HCT116 (cell line): ENCODE results near the gene FGFRL1. TPM values are rescaled to one million over a fixed set of nuclear protein-coding genes. Genes with fewer than 3 reads are reported as not detected.

ENCODE experiments used
- ATAC-seq: fragments of 200-7000 bp; cut with Tn5 transposase; 2 replicates; pipeline ENCODE4 v1.9.1; 2020; ENCODE audit warnings: mild to moderate bottlenecking, moderate library complexity
- BruUV-seq: library from RNA; stranded (reverse); fragments of 400-500 nt; replicated peaks from 2 replicates; lab custom pipeline; 2021; lab: Mats Ljungman, UMichigan
- CTCF ChIA-PET: fragments of 300-600 bp; sonication (Branson Sonifier 250); formaldehyde crosslinking; loops from one replicate; lab custom pipeline; 2021; ENCODE audit warnings: antibody characterized with exemption; lab: Charles Lee
- POLR2A ChIA-PET: fragments of 300-600, 350-600 bp; sonication (Branson Sonifier 250); formaldehyde crosslinking; loops from one replicate; lab custom pipeline; 2021; ENCODE audit warnings: antibody characterized with exemption; lab: Charles Lee
- RAD21 ChIA-PET, 2 experiments: fragments of 300-600 bp; sonication (Branson Sonifier 250); formaldehyde crosslinking; loops; one replicate each; lab custom pipeline; 2023; ENCODE audit warnings: low total read pairs in 2 of 2; ENCODE audit not compliant: uncharacterized antibody in 2 of 2, unreplicated experiment in 2 of 2, low non-redundant PET in 1 of 2; lab: Charles Lee
- DNase-seq: peaks from one replicate; pipeline ENCODE4 v3.0.0-alpha.2; 2010; ENCODE audit warnings: low read depth, low spot score
- H2AFZ ChIP-seq: fragments of 200-600 bp; shearing (Covaris generic), sonication (generic); 2 replicates; pipeline ENCODE4 v1.6.1; 2017; ENCODE audit warnings: low read depth, mixed run types, mixed read lengths, antibody characterized with exemption, low read length; ENCODE audit not compliant: poor library complexity, severe bottlenecking
- H3K27ac ChIP-seq: 2 replicates; pipeline ENCODE4 v1.5.1; 2012; ENCODE audit warnings: low read depth, low read length
- H3K27me3 ChIP-seq: fragments of 200-600 bp; sonication (generic); 2 replicates; pipeline ENCODE4 v1.6.1; 2016; ENCODE audit warnings: mixed run types, low read length, mixed read lengths; ENCODE audit not compliant: insufficient read depth
- H3K36me3 ChIP-seq, 2 experiments: fragments of 200-500 bp in 1 of 2; fragments of 200-600 bp in 1 of 2; sonication (Bioruptor generic) in 1 of 2; sonication (generic) in 1 of 2; 2 replicates each; pipeline versions ENCODE4 v1.5.1 to v1.6.1; 2014 to 2016; ENCODE audit warnings: low read length in 2 of 2, inconsistent platforms in 1 of 2, mixed read lengths in 1 of 2, mixed run types in 1 of 2; ENCODE audit not compliant: insufficient read depth in 2 of 2, control insufficient read depth in 1 of 2
- H3K4me1 ChIP-seq, 2 experiments: fragments of 200-600 bp in 1 of 2; sonication (generic) in 1 of 2; 2 replicates each; pipeline versions ENCODE4 v1.5.1 to v1.6.1; 2012 to 2017; ENCODE audit warnings: low read length in 2 of 2, inconsistent platforms in 1 of 2, mild to moderate bottlenecking in 1 of 2, mixed read lengths in 1 of 2, mixed run types in 1 of 2, moderate library complexity in 1 of 2; ENCODE audit not compliant: insufficient read depth in 2 of 2, control insufficient read depth in 1 of 2
- H3K4me2 ChIP-seq: fragments of 200-600 bp; sonication (generic); 2 replicates; pipeline ENCODE4 v1.6.1; 2017; ENCODE audit warnings: mixed run types, low read length, mixed read lengths
- H3K4me3 ChIP-seq, 2 experiments: fragments of 200-600 bp in 1 of 2; sonication (generic) in 1 of 2; replicated peaks in 1 of 2; 2 replicates each; pipeline ENCODE4 v1.5.1; 2011 to 2016; ENCODE audit warnings: low read length in 2 of 2, control low read depth in 1 of 2, low read depth in 1 of 2, mild to moderate bottlenecking in 1 of 2, mixed read lengths in 1 of 2, mixed run types in 1 of 2
- H3K79me2 ChIP-seq: fragments of 200-600 bp; sonication (generic); 2 replicates; pipeline ENCODE4 v1.6.1; 2017; ENCODE audit warnings: mild to moderate bottlenecking, mixed run types, low read length, moderate library complexity, mixed read lengths; ENCODE audit not compliant: insufficient read depth
- H3K9ac ChIP-seq: fragments of 200-600 bp; sonication (generic); 2 replicates; pipeline ENCODE4 v1.6.1; 2016; ENCODE audit warnings: low read length, mixed read lengths
- H3K9me2 ChIP-seq: fragments of 200-600 bp; sonication (generic), shearing (Covaris generic); 2 replicates; pipeline ENCODE4 v1.6.1; 2017; ENCODE audit warnings: mixed run types, mild to moderate bottlenecking, moderate library complexity; ENCODE audit not compliant: insufficient read depth
- H3K9me3 ChIP-seq, 2 experiments: fragments of 200-500 bp in 1 of 2; fragments of 200-600 bp in 1 of 2; sonication (Bioruptor generic) in 1 of 2; sonication (generic) in 1 of 2; 2 replicates each; pipeline ENCODE4 v1.6.1; 2014 to 2017; ENCODE audit warnings: low read length in 2 of 2, mixed read lengths in 2 of 2, inconsistent platforms in 1 of 2, low read depth in 1 of 2, mild to moderate bottlenecking in 1 of 2, mixed run types in 1 of 2, moderate library complexity in 1 of 2; ENCODE audit not compliant: control insufficient read depth in 1 of 2, insufficient read depth in 1 of 2
- H4K20me1 ChIP-seq: fragments of 200-600 bp; sonication (generic), shearing (Covaris generic); 2 replicates; pipeline ENCODE4 v1.6.1; 2017; ENCODE audit warnings: mixed run types, mild to moderate bottlenecking, moderate library complexity; ENCODE audit not compliant: insufficient read depth
- CEBPB ChIP-seq: IDR thresholded peaks from 2 replicates; pipeline ENCODE4 v1.6.1; 2012; ENCODE audit warnings: low read depth
- EZH2 ChIP-seq: fragments of 200-600 bp; sonication (generic); IDR thresholded peaks from 2 replicates; pipeline ENCODE4 v1.6.1; 2017; ENCODE audit warnings: antibody characterized with exemption, mixed run types
- EZH2phosphoT487 ChIP-seq: fragments of 200-600 bp; IDR thresholded peaks from 2 replicates; pipeline ENCODE4 v1.6.1; 2018; ENCODE audit warnings: antibody characterized with exemption, borderline replicate concordance
- FOSL1 ChIP-seq: IDR thresholded peaks from 2 replicates; pipeline ENCODE4 v1.6.1; 2012; ENCODE audit warnings: low read depth
- JUND ChIP-seq: IDR thresholded peaks from 2 replicates; pipeline ENCODE4 v1.6.1; 2012
- SP1 ChIP-seq: IDR thresholded peaks from 2 replicates; pipeline ENCODE4 v1.6.1; 2012; ENCODE audit warnings: low read depth
- TCF7L2 ChIP-seq: IDR thresholded peaks from 2 replicates; pipeline ENCODE4 v1.7.0; 2011; ENCODE audit warnings: borderline replicate concordance, inconsistent platforms; ENCODE audit not compliant: insufficient read depth, insufficient read length; ENCODE audit errors: extremely low read depth
- ZNF274 ChIP-seq: fragments of 200-500 bp; sonication (Bioruptor generic); IDR thresholded peaks from 2 replicates; pipeline ENCODE4 v1.6.1; 2014; ENCODE audit warnings: mild to moderate bottlenecking, low read depth, low read length, inconsistent platforms
- intact Hi-C: fragments of 100-400 bp; cut with micrococcal nuclease; formaldehyde crosslinking; loops from 2 replicates; pipeline ENCODE4 v1.10.0; 2022
- total RNA-seq: library from RNA; stranded (reverse); gene quantifications from one replicate; pipeline ENCODE4 v1.2.1, GENCODE V29; 2021; ENCODE audit not compliant: unreplicated experiment
- TF ChIP-seq, protein P1 (sequence below): IDR thresholded peaks from 2 replicates; pipeline ENCODE4 v1.6.1; 2011; ENCODE audit warnings: mild to moderate bottlenecking, low read length, moderate library complexity; ENCODE audit not compliant: insufficient replicate concordance; ENCODE audit errors: extremely low read depth
- TF ChIP-seq, protein P2 (sequence below), 3 experiments: fragments of 200-600 bp in 1 of 3; sonication (generic) in 1 of 3; IDR thresholded peaks in 2 of 3; conservative IDR thresholded peaks in 1 of 3; 2 replicates each; pipeline ENCODE4 v1.5.1; 2012 to 2017; ENCODE audit warnings: low read depth in 2 of 3, low read length in 2 of 3, antibody characterized with exemption in 1 of 3, borderline replicate concordance in 1 of 3, control low read depth in 1 of 3, mild to moderate bottlenecking in 1 of 3, mixed read lengths in 1 of 3, mixed run types in 1 of 3, moderate library complexity in 1 of 3; ENCODE audit not compliant: insufficient read depth in 1 of 3

FGFRL1 gene
- total RNA-seq, 1 experiment from 2014 or later = 91.1 TPM

DNA sequence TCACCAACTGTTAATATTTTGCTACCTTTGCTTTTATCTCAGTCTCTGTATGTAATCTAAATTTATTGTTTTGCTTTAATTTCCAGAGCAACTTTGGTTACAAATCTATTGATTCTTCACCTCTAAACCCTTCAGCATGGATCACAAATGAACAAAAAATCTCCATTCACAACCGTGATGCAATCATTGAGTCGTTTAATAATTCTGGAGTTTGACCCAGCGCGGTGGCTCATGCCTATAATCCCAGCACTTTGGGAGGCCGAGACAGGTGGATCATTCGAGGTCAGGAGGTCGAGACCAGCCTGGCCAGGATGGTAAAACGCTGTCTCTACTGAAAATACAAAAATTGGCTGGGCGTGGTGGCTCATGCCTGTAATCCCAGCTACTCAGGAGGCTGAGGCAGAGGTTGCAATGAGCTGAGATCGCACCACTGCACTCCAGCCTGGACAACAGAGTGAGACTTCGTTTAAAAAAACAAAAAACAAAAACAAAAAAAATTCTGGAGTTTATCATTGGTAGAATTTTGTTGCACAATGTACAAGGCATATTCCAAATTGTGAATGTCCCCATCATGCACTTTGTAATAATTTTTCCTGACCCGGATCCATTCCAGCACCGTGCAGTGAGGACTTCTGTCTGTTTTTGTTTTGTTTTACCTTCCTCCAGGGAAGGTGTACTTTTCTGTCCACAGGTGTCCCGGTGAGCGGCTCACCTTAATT is 26.9 kb upstream of the FGFRL1 start:
- H4K20me1 ChIP-seq = no peaks in the 10 kb centered on the region
- peak overlapping the region; percentile 96 for H3K4me2 ChIP-seq
- H3K27ac ChIP-seq = peak overlapping the region; percentile 41
- BruUV-seq = no TSS peak
- H3K36me3 ChIP-seq = no peaks in the 10 kb centered on the region
- H2AFZ ChIP-seq = peak overlapping the region; percentile 30
- H3K9ac ChIP-seq = peak overlapping the region; percentile 60
- ChIA-PET RAD21 (interaction anchor here in 1 of 2 experiments (0.5 kb wide), 1 partner anchor 28 kb away, joined by 4 read pairs; no protein-coding TSS in a partner anchor), POLR2A (interaction anchor here (0.9 kb wide), 1 partner anchor 52 kb away, joined by 4 read pairs; the partner anchor contains the start of genes GAK and TMEM175), CTCF (interaction anchor here (1.0 kb wide), 1 partner anchor 242 kb away, joined by 4 read pairs; no protein-coding TSS in a partner anchor)
- no peak for TF ChIP-seq SP1
- TF ChIP-seq EZH2phosphoT487 = no peak
- TF ChIP-seq, protein P1, sequence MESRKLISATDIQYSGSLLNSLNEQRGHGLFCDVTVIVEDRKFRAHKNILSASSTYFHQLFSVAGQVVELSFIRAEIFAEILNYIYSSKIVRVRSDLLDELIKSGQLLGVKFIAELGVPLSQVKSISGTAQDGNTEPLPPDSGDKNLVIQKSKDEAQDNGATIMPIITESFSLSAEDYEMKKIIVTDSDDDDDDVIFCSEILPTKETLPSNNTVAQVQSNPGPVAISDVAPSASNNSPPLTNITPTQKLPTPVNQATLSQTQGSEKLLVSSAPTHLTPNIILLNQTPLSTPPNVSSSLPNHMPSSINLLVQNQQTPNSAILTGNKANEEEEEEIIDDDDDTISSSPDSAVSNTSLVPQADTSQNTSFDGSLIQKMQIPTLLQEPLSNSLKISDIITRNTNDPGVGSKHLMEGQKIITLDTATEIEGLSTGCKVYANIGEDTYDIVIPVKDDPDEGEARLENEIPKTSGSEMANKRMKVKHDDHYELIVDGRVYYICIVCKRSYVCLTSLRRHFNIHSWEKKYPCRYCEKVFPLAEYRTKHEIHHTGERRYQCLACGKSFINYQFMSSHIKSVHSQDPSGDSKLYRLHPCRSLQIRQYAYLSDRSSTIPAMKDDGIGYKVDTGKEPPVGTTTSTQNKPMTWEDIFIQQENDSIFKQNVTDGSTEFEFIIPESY = no peak
- TF ChIP-seq JUND = no peak
- TF ChIP-seq FOSL1 = no peak
- TF ChIP-seq CEBPB = no peak
- no peak for TF ChIP-seq ZNF274
- TF ChIP-seq, protein P2, sequence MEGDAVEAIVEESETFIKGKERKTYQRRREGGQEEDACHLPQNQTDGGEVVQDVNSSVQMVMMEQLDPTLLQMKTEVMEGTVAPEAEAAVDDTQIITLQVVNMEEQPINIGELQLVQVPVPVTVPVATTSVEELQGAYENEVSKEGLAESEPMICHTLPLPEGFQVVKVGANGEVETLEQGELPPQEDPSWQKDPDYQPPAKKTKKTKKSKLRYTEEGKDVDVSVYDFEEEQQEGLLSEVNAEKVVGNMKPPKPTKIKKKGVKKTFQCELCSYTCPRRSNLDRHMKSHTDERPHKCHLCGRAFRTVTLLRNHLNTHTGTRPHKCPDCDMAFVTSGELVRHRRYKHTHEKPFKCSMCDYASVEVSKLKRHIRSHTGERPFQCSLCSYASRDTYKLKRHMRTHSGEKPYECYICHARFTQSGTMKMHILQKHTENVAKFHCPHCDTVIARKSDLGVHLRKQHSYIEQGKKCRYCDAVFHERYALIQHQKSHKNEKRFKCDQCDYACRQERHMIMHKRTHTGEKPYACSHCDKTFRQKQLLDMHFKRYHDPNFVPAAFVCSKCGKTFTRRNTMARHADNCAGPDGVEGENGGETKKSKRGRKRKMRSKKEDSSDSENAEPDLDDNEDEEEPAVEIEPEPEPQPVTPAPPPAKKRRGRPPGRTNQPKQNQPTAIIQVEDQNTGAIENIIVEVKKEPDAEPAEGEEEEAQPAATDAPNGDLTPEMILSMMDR (IDR thresholded peaks at IDR 0.05 in 2 of 3, conservative IDR thresholded peaks at IDR 0.05 in 1 of 3; ENCODE audit: borderline replicate concordance in 1 of 3, insufficient read depth in 1 of 3, low read depth in 2 of 3, low read length in 2 of 3) = no peak
- TF ChIP-seq EZH2 = no peak
- TF ChIP-seq TCF7L2 = no peak
- H3K79me2 ChIP-seq = no peaks in the 10 kb centered on the region
- H3K9me2 ChIP-seq = no peaks in the 10 kb centered on the region
- ATAC-seq (peak; percentile 8), DNase-seq (no peak)
- intact Hi-C loops = loop anchor here (1.0 to 10.0 kb wide), 3 partner anchors 52 to 380 kb away; partner anchors contain the start of genes GAK and TMEM175
- H3K27me3 ChIP-seq = no peaks in the 10 kb centered on the region
- peaks cover 10 to 37% of the 10 kb centered on the region in 2 experiments for H3K4me1 ChIP-seq
- H3K4me3 ChIP-seq = peak overlapping the region; percentile 43 to 67
- H3K9me3 ChIP-seq = no peaks in the 10 kb centered on the region
